CD4-positive, CD25-positive, alpha-beta regulatory T cell (primary cell): Measurements from ENCODE around the gene KRTAP5-1. TPM values are rescaled to one million over a fixed set of nuclear protein-coding genes. Genes with fewer than 3 reads are reported as not detected.

Experiments
- ATAC-seq, 2 donors: fragments of 150-1000 bp; cut with Tn5 transposase; one replicate each; pipeline ENCODE4 v1.10.0; 2021; ENCODE audit warnings: low read depth in 2 of 2, moderate number of reproducible peaks in 2 of 2, moderate library complexity in 1 of 2
- DNase-seq, 3 donors: peaks; one replicate each; pipeline versions ENCODE4 v3.0.0 to v3.0.0-alpha.2; 2012 to 2022; ENCODE audit warnings: mixed read lengths in 1 of 3
- H3K27ac ChIP-seq: one replicate; pipeline ENCODE4 v1.7.0; 2013; ENCODE audit warnings: mild to moderate bottlenecking, low read length; ENCODE audit not compliant: insufficient read depth, poor library complexity, severe bottlenecking
- H3K27me3 ChIP-seq: one replicate; pipeline ENCODE4 v1.7.0; 2013; ENCODE audit warnings: low read length; ENCODE audit not compliant: control insufficient read depth, insufficient read depth
- H3K36me3 ChIP-seq: one replicate; pipeline ENCODE4 v1.7.0; 2013; ENCODE audit warnings: mild to moderate bottlenecking, low read length, moderate library complexity; ENCODE audit not compliant: control insufficient read depth, insufficient read depth
- H3K4me1 ChIP-seq: 2 replicates; pipeline ENCODE4 v1.7.0; 2013; ENCODE audit warnings: mild to moderate bottlenecking, low read length; ENCODE audit not compliant: insufficient read depth, control insufficient read depth, poor library complexity, severe bottlenecking
- H3K4me3 ChIP-seq: one replicate; pipeline ENCODE4 v1.7.0; 2013; ENCODE audit warnings: low read depth, mild to moderate bottlenecking, low read length, moderate library complexity
- H3K9me3 ChIP-seq, 2 experiments: 1 replicate in 1 of 2; 2 replicates in 1 of 2; pipeline ENCODE4 v1.7.0; 2013; ENCODE audit warnings: low read length in 2 of 2, mild to moderate bottlenecking in 1 of 2, moderate library complexity in 1 of 2; ENCODE audit not compliant: control insufficient read depth in 2 of 2
- H3K27ac Mint-ChIP-seq, 3 donors: one replicate each; pipeline ENCODE4 v1.8.0; 2020 to 2022; ENCODE audit warnings: mild to moderate bottlenecking in 3 of 3, mixed read lengths in 3 of 3, moderate library complexity in 2 of 3
- H3K27me3 Mint-ChIP-seq: one replicate; pipeline ENCODE4 v1.8.0; 2022; ENCODE audit warnings: mild to moderate bottlenecking, mixed read lengths
- H3K36me3 Mint-ChIP-seq: one replicate; pipeline ENCODE4 v1.8.0; 2020; ENCODE audit warnings: mixed read lengths
- H3K4me1 Mint-ChIP-seq, 4 donors: one replicate each; pipeline ENCODE4 v1.8.0; 2020 to 2022; ENCODE audit warnings: mixed read lengths in 4 of 4, mild to moderate bottlenecking in 1 of 4
- H3K4me3 Mint-ChIP-seq, 4 donors: one replicate each; pipeline ENCODE4 v1.8.0; 2020 to 2022; ENCODE audit warnings: mild to moderate bottlenecking in 4 of 4, mixed read lengths in 4 of 4, moderate library complexity in 3 of 4
- H3K9me3 Mint-ChIP-seq, 7 donors: one replicate each; pipeline ENCODE4 v1.8.0; 2020 to 2022; ENCODE audit warnings: mixed read lengths in 7 of 7, mild to moderate bottlenecking in 3 of 7, moderate library complexity in 2 of 7
- polyA plus RNA-seq, 4 donors: library from polyadenylated mRNA; unstranded; fragments of 300-500 nt; fragmentation: Illumina TruSeq; gene quantifications; one replicate each; pipeline ENCODE4 v1.2.3, GENCODE V29; 2021
- total RNA-seq: library from RNA; stranded (reverse); gene quantifications from one replicate; pipeline ENCODE4 v1.2.3, GENCODE V29; 2022

Gene KRTAP5-1
- total and polyA plus RNA-seq, 5 donors from 2014 or later, result not detected

DNA sequence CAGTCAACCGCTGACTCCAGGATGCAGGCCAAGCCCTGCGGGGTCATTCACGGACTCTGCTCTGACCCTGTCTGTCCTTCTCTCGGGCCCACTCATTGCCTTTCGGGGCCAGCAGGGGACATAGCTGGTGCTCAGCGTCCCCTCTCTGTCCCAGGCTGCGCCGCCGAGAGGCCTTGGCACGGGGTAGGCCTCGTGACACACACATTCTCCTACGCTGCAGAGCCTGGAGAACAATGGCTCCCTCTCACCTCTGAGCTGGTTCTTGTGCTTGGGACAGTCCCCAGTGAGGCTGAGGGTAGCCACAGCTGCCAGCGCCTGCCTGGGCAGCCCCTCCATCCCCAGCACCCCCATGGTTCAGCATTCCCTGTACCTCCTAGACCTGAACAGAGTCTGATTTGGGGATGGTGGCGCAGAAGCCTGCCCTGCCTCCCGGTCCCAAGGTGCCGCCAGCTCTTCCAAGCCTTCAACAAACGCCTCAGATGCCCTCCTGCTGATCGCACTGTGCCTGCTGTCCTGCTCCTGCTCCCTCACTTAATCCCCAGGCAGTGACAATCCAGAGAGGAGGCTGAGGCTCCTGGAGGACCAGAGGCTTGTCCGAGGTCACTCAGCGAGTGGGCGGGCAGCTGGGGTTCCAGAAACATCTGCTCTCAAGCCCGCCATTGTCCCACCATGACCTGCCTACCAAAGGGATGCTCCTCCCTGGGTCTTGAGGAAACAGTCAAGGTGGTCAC lies 43.4 kb downstream of the KRTAP5-1 start:
- Histone ChIP-seq H3K4me1 (peaks cover 13% of the 10 kb centered on the region), H3K27ac (no peak overlapping the region), H3K27me3 (no peaks in the 10 kb centered on the region), H3K36me3 (peaks cover 1% of the 10 kb centered on the region), H3K9me3 (no peaks in the 10 kb centered on the region), H3K4me3 (no peak overlapping the region)
- H3K27ac Mint-ChIP-seq, result no peak overlapping the region
- ATAC-seq (peak in 1 of 2 donors; percentile 18), DNase-seq (no peak)
- H3K9me3 Mint-ChIP-seq, result peaks cover 0 to 2% (median 0%) of the 10 kb centered on the region in 7 donors
- no peaks in the 10 kb centered on the region for H3K36me3 Mint-ChIP-seq
- peak overlapping the region in 1 of 4 donors; percentile 76 for H3K4me3 Mint-ChIP-seq
- H3K4me1 Mint-ChIP-seq, result peaks cover 0 to 11% (median 3%) of the 10 kb centered on the region in 4 donors
- peaks cover 35% of the 10 kb centered on the region for H3K27me3 Mint-ChIP-seq

DNA sequence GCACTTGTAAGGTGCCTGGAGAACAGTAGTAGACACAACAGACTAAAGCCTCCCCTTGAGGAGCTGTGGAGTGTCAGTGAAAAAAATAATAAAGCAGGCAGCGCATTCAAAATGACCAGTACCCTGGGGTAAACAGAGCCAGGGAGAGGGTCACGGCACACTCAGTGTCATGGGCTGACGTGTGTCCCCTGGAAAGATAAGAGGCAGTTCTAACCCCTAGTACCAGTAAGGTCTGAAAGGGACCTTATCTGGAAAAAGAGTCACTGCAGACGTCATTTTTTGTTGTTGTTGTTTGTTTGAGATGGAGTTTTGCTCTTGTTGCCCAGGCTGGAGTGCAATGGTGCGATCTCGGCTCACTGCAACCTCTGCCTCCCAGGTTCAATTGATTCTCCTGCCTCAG lies 45.0 kb downstream of the KRTAP5-1 start:
- peaks cover 0 to 22% (median 4%) of the 10 kb centered on the region in 4 donors for H3K4me1 Mint-ChIP-seq
- H3K27ac Mint-ChIP-seq, result no peak overlapping the region
- Histone ChIP-seq H3K4me1 (peaks cover 8% of the 10 kb centered on the region), H3K4me3 (no peak overlapping the region), H3K27me3 (no peaks in the 10 kb centered on the region), H3K9me3 (no peaks in the 10 kb centered on the region), H3K27ac (no peak overlapping the region), H3K36me3 (peaks cover 13% of the 10 kb centered on the region)
- H3K9me3 Mint-ChIP-seq, result peaks cover 0 to 2% (median 0%) of the 10 kb centered on the region in 7 donors
- peaks cover 26% of the 10 kb centered on the region for H3K27me3 Mint-ChIP-seq
- H3K4me3 Mint-ChIP-seq, result peak overlapping the region in 1 of 4 donors; percentile 43
- ATAC-seq, result no peak
- no peak for DNase-seq
- H3K36me3 Mint-ChIP-seq, result peaks cover 9% of the 10 kb centered on the region

DNA sequence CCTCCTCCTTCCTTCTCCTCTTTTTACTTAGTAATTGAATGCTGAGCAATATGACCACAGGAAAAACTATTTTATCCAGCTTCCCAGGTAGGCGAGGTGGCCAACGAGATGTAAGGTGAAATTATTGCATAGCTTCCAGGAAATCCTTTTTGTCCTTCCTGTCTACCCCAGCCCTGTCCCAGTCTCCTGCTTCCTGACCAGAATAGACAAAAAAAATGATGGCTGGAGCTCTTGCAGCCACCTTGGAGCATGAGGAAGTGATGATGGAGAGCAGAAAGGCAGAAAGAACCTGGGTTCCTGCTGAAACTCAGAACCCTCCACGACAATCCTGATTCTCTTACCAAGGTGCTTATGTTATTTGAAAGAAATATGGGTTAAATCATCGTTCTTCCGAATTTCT lies 46.9 kb downstream of the KRTAP5-1 start:
- ATAC-seq, result no peak
- peak overlapping the region in 2 of 4 donors; percentile 58 to 62 for H3K4me3 Mint-ChIP-seq
- no peak overlapping the region for H3K27ac ChIP-seq
- peaks cover 13% of the 10 kb centered on the region for H3K36me3 Mint-ChIP-seq
- no peaks in the 10 kb centered on the region for H3K27me3 ChIP-seq
- no peak for DNase-seq
- H3K27me3 Mint-ChIP-seq, result peaks cover 17% of the 10 kb centered on the region
- H3K36me3 ChIP-seq, result peaks cover 19% of the 10 kb centered on the region
- peaks cover 0 to 2% (median 0%) of the 10 kb centered on the region in 7 donors for H3K9me3 Mint-ChIP-seq
- H3K4me1 ChIP-seq, result peaks cover 15% of the 10 kb centered on the region
- H3K27ac Mint-ChIP-seq, result no peak overlapping the region
- no peaks in the 10 kb centered on the region for H3K9me3 ChIP-seq
- H3K4me3 ChIP-seq, result no peak overlapping the region
- H3K4me1 Mint-ChIP-seq, result peaks cover 0 to 36% (median 6%) of the 10 kb centered on the region in 4 donors

DNA sequence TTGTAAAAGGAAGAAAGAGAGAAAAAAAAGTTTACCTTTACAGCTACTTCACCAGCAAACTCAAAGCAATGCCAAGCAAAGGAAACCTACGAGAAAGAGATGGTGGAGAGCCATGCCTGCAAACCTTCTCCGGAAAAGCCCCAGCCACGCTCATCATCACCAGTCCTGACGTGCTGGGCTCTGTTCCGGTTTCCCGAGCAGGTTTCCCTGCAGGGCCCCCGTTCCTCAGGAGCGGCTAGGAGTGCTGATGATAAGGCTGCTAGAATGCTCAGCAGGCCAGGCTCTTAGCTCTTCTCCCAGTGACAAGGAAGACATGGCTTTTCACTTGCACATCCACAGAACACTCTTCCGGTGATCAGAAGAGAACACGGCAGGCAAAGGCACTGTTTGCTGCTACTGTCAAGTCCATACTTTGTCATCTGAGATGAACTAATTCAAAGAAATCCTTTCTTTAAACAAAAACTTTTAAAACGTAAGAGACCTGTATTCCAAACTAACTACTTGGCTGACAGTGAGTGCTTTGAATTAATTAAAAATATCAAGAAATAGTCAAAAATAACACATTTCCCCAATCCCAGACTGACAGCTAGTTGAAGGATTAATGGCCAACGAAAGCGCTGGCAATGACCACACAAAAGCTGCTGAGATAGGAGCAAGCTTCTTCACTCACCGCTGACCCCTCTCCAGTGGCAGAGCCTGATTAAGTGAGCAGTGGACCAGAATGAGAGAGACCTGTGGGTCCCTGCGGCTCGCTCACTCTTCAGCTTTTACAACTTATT lies 48.8 kb downstream of the KRTAP5-1 start:
- Mint-ChIP-seq H3K27ac (peak overlapping the region in 1 of 3 donors; percentile 54), H3K4me3 (peak overlapping the region in 3 of 4 donors; percentile 26 to 58 (median 38)), H3K4me1 (peaks cover 0 to 53% (median 10%) of the 10 kb centered on the region in 4 donors), H3K9me3 (peaks cover 0 to 2% (median 0%) of the 10 kb centered on the region in 7 donors), H3K27me3 (peaks cover 17% of the 10 kb centered on the region), H3K36me3 (peaks cover 15% of the 10 kb centered on the region)
- H3K36me3 ChIP-seq, result peaks cover 30% of the 10 kb centered on the region
- H3K9me3 ChIP-seq, result no peaks in the 10 kb centered on the region
- no peaks in the 10 kb centered on the region for H3K27me3 ChIP-seq
- DNase-seq (no peak), ATAC-seq (no peak)
- peaks cover 21% of the 10 kb centered on the region for H3K4me1 ChIP-seq
- no peak overlapping the region for H3K27ac ChIP-seq
- H3K4me3 ChIP-seq, result no peak overlapping the region

DNA sequence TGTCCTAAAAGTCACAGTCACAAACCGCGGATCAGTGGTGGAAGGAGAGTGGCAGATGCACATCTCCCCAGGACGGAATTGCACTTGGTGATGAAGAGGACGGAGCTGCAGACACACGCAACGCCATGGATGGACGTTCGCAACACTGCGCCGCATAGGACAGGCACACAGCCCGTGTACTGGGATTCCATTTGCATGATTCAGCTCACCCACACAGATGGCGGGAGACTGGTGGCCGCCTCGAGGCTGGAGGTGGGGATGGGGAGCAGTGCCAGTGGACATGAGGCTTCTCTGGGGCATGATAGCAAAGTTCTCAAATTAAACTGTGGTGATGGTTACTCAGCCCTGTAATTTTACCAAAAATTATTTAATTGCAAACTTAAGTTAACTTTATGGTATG lies 50.4 kb downstream of the KRTAP5-1 start:
- peak overlapping the region in 1 of 3 donors; percentile 3 for H3K27ac Mint-ChIP-seq
- H3K9me3 Mint-ChIP-seq, result no peaks in the 10 kb centered on the region

More for the DNA sequence above, 50.4 kb downstream of the KRTAP5-1 start:
- Histone ChIP-seq H3K4me1 (peaks cover 21% of the 10 kb centered on the region), H3K4me3 (no peak overlapping the region), H3K36me3 (peaks cover 30% of the 10 kb centered on the region), H3K27ac (no peak overlapping the region), H3K27me3 (no peaks in the 10 kb centered on the region), H3K9me3 (no peaks in the 10 kb centered on the region)
- no peak for DNase-seq
- peaks cover 16% of the 10 kb centered on the region for H3K36me3 Mint-ChIP-seq
- peaks cover 0 to 64% (median 10%) of the 10 kb centered on the region in 4 donors for H3K4me1 Mint-ChIP-seq
- no peak for ATAC-seq
- H3K4me3 Mint-ChIP-seq, result peak overlapping the region in 1 of 4 donors; percentile 54
- H3K27me3 Mint-ChIP-seq, result peaks cover 6% of the 10 kb centered on the region

Other genes starting within 250 kb of the KRTAP5-1 start
- 0.42 TPM for gene BRSK2, start 195.3 kb downstream of the KRTAP5-1 start, total RNA-seq
- under 1 TPM in 3 of 4 donors, not detected in 1; 0.07 to 0.09 (median 0.07) TPM for gene BRSK2, start 195.3 kb downstream of the KRTAP5-1 start, polyA plus RNA-seq
- gene MOB2, start 98.5 kb downstream of the KRTAP5-1 start, total RNA-seq, result 87.8 TPM
- gene MOB2, start 98.5 kb downstream of the KRTAP5-1 start, polyA plus RNA-seq, result 10 to 100 TPM; 55.7 to 70.1 (median 66.8) TPM
- gene DUSP8, start 13.0 kb downstream of the KRTAP5-1 start, total RNA-seq, result 71.7 TPM
- gene DUSP8, start 13.0 kb downstream of the KRTAP5-1 start, polyA plus RNA-seq, result under 1 TPM; 0.05 to 0.19 (median 0.07) TPM
- gene KRTAP5-2, start 13.0 kb upstream of the KRTAP5-1 start, total RNA-seq, result 0.35 TPM
- not detected for gene KRTAP5-2, start 13.0 kb upstream of the KRTAP5-1 start, polyA plus RNA-seq
- gene KRTAP5-3, start 23.2 kb upstream of the KRTAP5-1 start, total RNA-seq, result not detected
- gene KRTAP5-3, start 23.2 kb upstream of the KRTAP5-1 start, polyA plus RNA-seq, result not detected
- gene KRTAP5-4, start 36.9 kb upstream of the KRTAP5-1 start, total RNA-seq, result not detected
- gene KRTAP5-4, start 36.9 kb upstream of the KRTAP5-1 start, polyA plus RNA-seq, result not detected
- not detected for gene KRTAP5-5, start 44.5 kb upstream of the KRTAP5-1 start, total RNA-seq
- gene KRTAP5-5, start 44.5 kb upstream of the KRTAP5-1 start, polyA plus RNA-seq, result not detected
- not detected for gene KRTAP5-6, start 111.9 kb upstream of the KRTAP5-1 start, total RNA-seq
- gene KRTAP5-6, start 111.9 kb upstream of the KRTAP5-1 start, polyA plus RNA-seq, result not detected
- gene IFITM10, start 165.3 kb upstream of the KRTAP5-1 start, total RNA-seq, result 2.4 TPM
- not detected for gene IFITM10, start 165.3 kb upstream of the KRTAP5-1 start, polyA plus RNA-seq
- 104 TPM for gene CTSD, start 178.6 kb upstream of the KRTAP5-1 start, total RNA-seq
- 100 to 1,000 TPM; 147 to 175 (median 155) TPM for gene CTSD, start 178.6 kb upstream of the KRTAP5-1 start, polyA plus RNA-seq
- gene SYT8, start 249.7 kb upstream of the KRTAP5-1 start, total RNA-seq, result not detected
- gene SYT8, start 249.7 kb upstream of the KRTAP5-1 start, polyA plus RNA-seq, result not detected